ENCODE results near the gene KRTAP17-1. TPM values are rescaled to one million over a fixed set of nuclear protein-coding genes. Genes with fewer than 3 reads are reported as not detected.

KRTAP17-1 gene
- polyA plus RNA-seq, 1 of the 3 experiments (the other 2 are of a cell fraction): not detected

- H3K36me3 ChIP-seq (replicated peaks in 1 of 2; ENCODE audit: control insufficient read depth in 1 of 2, insufficient read depth in 2 of 2, low read length in 1 of 2): no peaks in the 10 kb centered on the region
- no peak for TF ChIP-seq EP300 (IDR thresholded peaks at IDR 0.05; ENCODE audit: borderline replicate concordance in 1 of 2, low read depth in 1 of 2, low read length in 1 of 2)
- no peak for TF ChIP-seq NFIC (IDR thresholded peaks at IDR 0.05; ENCODE audit: borderline replicate concordance)
- TF ChIP-seq CTCF (IDR thresholded peaks at IDR 0.05): no peak
- no peak for TF ChIP-seq ELF1 (IDR thresholded peaks at IDR 0.05)
- no peak for TF ChIP-seq TCF12 (IDR thresholded peaks at IDR 0.05)
- no peaks in the 10 kb centered on the region for H3K27me3 ChIP-seq (ENCODE audit: insufficient read depth)
- DNase-seq: no peak
- no peaks in the 10 kb centered on the region for H3K9me3 ChIP-seq
- no peak overlapping the region for H3K4me3 ChIP-seq (ENCODE audit: low read depth in 2 of 2, low read length in 1 of 2)
- 56% methylated on average over 3 of the region's 3 CpGs for WGBS (ENCODE audit: low lambda C conversion rate)
- ChIA-PET CTCF (interaction anchor here (0.6 to 2.2 kb wide), 2 partner anchors 12 to 1901 kb away, joined by 3 to 9 read pairs; no protein-coding TSS in a partner anchor), POLR2A (no interaction called here)
- no peaks in the 10 kb centered on the region for H3K79me2 ChIP-seq (ENCODE audit: insufficient read depth)
- H3K27ac ChIP-seq (ENCODE audit: low read depth in 2 of 2, low read length in 1 of 2): no peak overlapping the region
- H3K4me1 ChIP-seq (ENCODE audit: control insufficient read depth in 1 of 2, insufficient read depth in 2 of 2, low read depth in 1 of 2, low read length in 1 of 2): no peaks in the 10 kb centered on the region
- no peak overlapping the region for H3K4me2 ChIP-seq
- H3K9ac ChIP-seq: no peak overlapping the region
- H3F3A ChIP-seq (replicated peaks; ENCODE audit: insufficient read depth): no peaks in the 10 kb centered on the region
- H4K20me1 ChIP-seq (ENCODE audit: insufficient read depth): no peaks in the 10 kb centered on the region
- H3K9me2 ChIP-seq: no peaks in the 10 kb centered on the region
- H2AFZ ChIP-seq (ENCODE audit: low read depth): no peak overlapping the region
These were observed 18.3 kb upstream of the KRTAP17-1 start for GRCh38 chr17:41333836-41334235.

GRCh38 chr17:41333098-41333497 is 17.6 kb upstream of the KRTAP17-1 start:
- Histone ChIP-seq H2AFZ (ENCODE audit: low read depth) (no peak overlapping the region), H3F3A (replicated peaks; ENCODE audit: insufficient read depth) (no peaks in the 10 kb centered on the region), H3K4me2 (no peak overlapping the region), H3K27ac (ENCODE audit: low read depth in 2 of 2, low read length in 1 of 2) (no peak overlapping the region), H3K27me3 (ENCODE audit: insufficient read depth) (no peaks in the 10 kb centered on the region), H4K20me1 (ENCODE audit: insufficient read depth) (no peaks in the 10 kb centered on the region), H3K4me1 (ENCODE audit: control insufficient read depth in 1 of 2, insufficient read depth in 2 of 2, low read depth in 1 of 2, low read length in 1 of 2) (no peaks in the 10 kb centered on the region), H3K9me2 (no peaks in the 10 kb centered on the region), H3K79me2 (ENCODE audit: insufficient read depth) (no peaks in the 10 kb centered on the region), H3K36me3 (replicated peaks in 1 of 2; ENCODE audit: control insufficient read depth in 1 of 2, insufficient read depth in 2 of 2, low read length in 1 of 2) (no peaks in the 10 kb centered on the region), H3K4me3 (ENCODE audit: low read depth in 2 of 2, low read length in 1 of 2) (no peak overlapping the region), H3K9me3 (no peaks in the 10 kb centered on the region), H3K9ac (no peak overlapping the region)
- TF ChIP-seq CHD2 (IDR thresholded peaks at IDR 0.05; ENCODE audit: low read length, partially characterized antibody) (no peak), RFX5 (IDR thresholded peaks at IDR 0.05; ENCODE audit: low read length) (no peak), USF2 (IDR thresholded peaks at IDR 0.05; ENCODE audit: borderline replicate concordance, low read depth, low read length) (no peak), MEF2A (IDR thresholded peaks at IDR 0.05; ENCODE audit: borderline replicate concordance, low read depth) (no peak)
- 50% methylated on average over 5 of the region's 5 CpGs for WGBS (ENCODE audit: low lambda C conversion rate)
- ChIA-PET CTCF (interaction anchor here (2.2 kb wide), 1 partner anchor 11 kb away, joined by 9 read pairs; no protein-coding TSS in a partner anchor), POLR2A (no interaction called here)
- DNase-seq: no peak

- H3K4me2 ChIP-seq: no peak overlapping the region
- no peak overlapping the region for H3K4me3 ChIP-seq (ENCODE audit: low read depth in 2 of 2, low read length in 1 of 2)
- H3K9ac ChIP-seq: no peak overlapping the region
- H3F3A ChIP-seq (replicated peaks; ENCODE audit: insufficient read depth): no peaks in the 10 kb centered on the region
- H3K36me3 ChIP-seq (replicated peaks in 1 of 2; ENCODE audit: control insufficient read depth in 1 of 2, insufficient read depth in 2 of 2, low read length in 1 of 2): no peaks in the 10 kb centered on the region
- H3K9me3 ChIP-seq: no peaks in the 10 kb centered on the region
- H3K27ac ChIP-seq (ENCODE audit: low read depth in 2 of 2, low read length in 1 of 2): no peak overlapping the region
- H3K79me2 ChIP-seq (ENCODE audit: insufficient read depth): no peaks in the 10 kb centered on the region
- no peak for DNase-seq
- no peaks in the 10 kb centered on the region for H3K4me1 ChIP-seq (ENCODE audit: control insufficient read depth in 1 of 2, insufficient read depth in 2 of 2, low read depth in 1 of 2, low read length in 1 of 2)
- no peak overlapping the region for H2AFZ ChIP-seq (ENCODE audit: low read depth)
- H3K9me2 ChIP-seq: no peaks in the 10 kb centered on the region
- H3K27me3 ChIP-seq (ENCODE audit: insufficient read depth): no peaks in the 10 kb centered on the region
- 13% methylated on average over 1 of the region's 2 CpGs for whole genome bisulfite sequencing (ENCODE audit: low lambda C conversion rate)
- ChIA-PET CTCF (interaction anchor here (0.8 to 1.8 kb wide), 3 partner anchors 10 to 217 kb away, joined by 3 to 16 read pairs (median 4); no protein-coding TSS in a partner anchor), POLR2A (no interaction called here)
- no peaks in the 10 kb centered on the region for H4K20me1 ChIP-seq (ENCODE audit: insufficient read depth)
- TF ChIP-seq CHD2 (IDR thresholded peaks at IDR 0.05; ENCODE audit: low read length, partially characterized antibody) (no peak), TAF1 (IDR thresholded peaks at IDR 0.05; ENCODE audit: borderline replicate concordance, low read depth, low read length) (no peak), FOXJ3 (CRISPR knock-in tag; IDR thresholded peaks at IDR 0.05) (no peak), FOSL2 (IDR thresholded peaks at IDR 0.05; ENCODE audit: borderline replicate concordance, low read depth) (no peak), REST (IDR thresholded peaks at IDR 0.05; ENCODE audit: low read depth, low read length) (no peak), TEAD4 (IDR thresholded peaks at IDR 0.05; ENCODE audit: borderline replicate concordance, insufficient read depth) (no peak), USF1 (IDR thresholded peaks at IDR 0.05; ENCODE audit: borderline replicate concordance, low read depth) (no peak), RAD21 (IDR thresholded peaks at IDR 0.05; ENCODE audit: low read length) (no peak)
These were observed 16.7 kb upstream of the KRTAP17-1 start for GRCh38 chr17:41332239-41332638.

Data from SK-N-SH (cell line).